Breast epithelium (tissue), 4 donors: ENCODE data around the gene CYP39A1. TPM values are rescaled to one million over a fixed set of nuclear protein-coding genes. Genes with fewer than 3 reads are reported as not detected.

Source experiments
- DNase-seq, 2 donors: peaks; one replicate each; pipeline ENCODE4 v3.0.0-alpha.2; 2019; ENCODE audit warnings: low spot score in 2 of 2
- H3K27ac ChIP-seq, 2 donors: fragments of 200-600 bp; sonication (generic) in 1 of 2; one replicate each; pipeline ENCODE4 v1.5.1; 2016 to 2019; ENCODE audit warnings: mild to moderate bottlenecking in 1 of 2
- H3K27me3 ChIP-seq, 2 donors: fragments of 200-600 bp; sonication (generic) in 1 of 2; one replicate each; pipeline versions ENCODE4 v1.5.1 to v1.6.0; 2017 to 2019; ENCODE audit warnings: control low read depth in 1 of 2, mild to moderate bottlenecking in 1 of 2
- H3K36me3 ChIP-seq: fragments of 200-600 bp; one replicate; pipeline ENCODE4 v1.5.1; 2019
- H3K4me1 ChIP-seq, 2 donors: fragments of 200-600 bp; sonication (generic); one replicate each; pipeline ENCODE4 v1.5.1; 2016 to 2019; ENCODE audit warnings: control low read depth in 1 of 2
- H3K4me3 ChIP-seq, 3 donors: fragments of 200-600 bp; sonication (generic); 1 replicate in 2 of 3; 2 replicates in 1 of 3; pipeline ENCODE4 v1.5.1; 2016 to 2019; ENCODE audit warnings: mild to moderate bottlenecking in 3 of 3, moderate library complexity in 2 of 3
- H3K9me3 ChIP-seq, 2 donors: fragments of 200-600 bp; sonication (generic) in 1 of 2; one replicate each; pipeline ENCODE4 v1.5.1; 2016 to 2019; ENCODE audit warnings: control low read depth in 1 of 2
- POLR2A ChIP-seq: fragments of 450-650 bp; IDR thresholded peaks from one replicate; pipeline ENCODE4 v1.6.1; 2016; ENCODE audit warnings: antibody characterized with exemption, mild to moderate bottlenecking, moderate library complexity
- POLR2AphosphoS5 ChIP-seq, 3 donors: sonication (generic); formaldehyde crosslinking; IDR thresholded peaks; one replicate each; pipeline ENCODE4 v1.6.1; 2017; ENCODE audit warnings: antibody characterized with exemption in 3 of 3
- intact Hi-C: fragments of 100-400 bp; cut with DNase I; formaldehyde crosslinking; loops from one replicate; pipeline ENCODE4 v1.15.1; 2023; ENCODE audit warnings: low total_unique reads
- total RNA-seq, 3 donors: library from RNA; depleted of rRNA; stranded (reverse); fragments of >200 nt; gene quantifications; one replicate each; pipeline ENCODE4 v1.1.0, GENCODE V29; 2016
- TF ChIP-seq, protein P1 (sequence below), 3 donors: fragments of 450-650 bp; IDR thresholded peaks; one replicate each; pipeline ENCODE4 v1.5.1; 2016 to 2017; ENCODE audit warnings: antibody characterized with exemption in 3 of 3, mild to moderate bottlenecking in 3 of 3, moderate library complexity in 3 of 3

The CYP39A1 gene
- total RNA-seq, 3 donors from 2014 or later: 1.6 to 12.3 (median 6.9) TPM

DNA sequence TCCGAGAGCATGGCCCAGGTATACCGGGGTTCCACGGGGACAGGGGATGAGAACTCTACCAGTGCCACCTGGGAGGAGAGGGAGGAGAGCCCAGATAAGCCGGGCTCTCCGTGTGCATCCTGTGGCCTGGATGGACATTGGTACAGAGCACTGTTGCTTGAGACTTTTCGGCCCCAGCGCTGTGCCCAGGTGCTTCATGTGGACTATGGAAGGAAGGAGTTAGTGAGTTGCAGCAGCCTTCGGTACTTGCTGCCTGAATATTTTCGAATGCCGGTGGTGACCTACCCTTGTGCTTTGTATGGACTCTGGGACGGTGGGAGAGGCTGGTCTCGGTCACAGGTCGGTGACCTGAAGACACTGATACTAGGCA, 36.3 kb upstream of the CYP39A1 start:
- H3K4me3 ChIP-seq: no peak overlapping the region
- TF ChIP-seq POLR2A (no peak), POLR2AphosphoS5 (IDR thresholded peaks at IDR 0.05) (no peak)
- TF ChIP-seq, protein P1, sequence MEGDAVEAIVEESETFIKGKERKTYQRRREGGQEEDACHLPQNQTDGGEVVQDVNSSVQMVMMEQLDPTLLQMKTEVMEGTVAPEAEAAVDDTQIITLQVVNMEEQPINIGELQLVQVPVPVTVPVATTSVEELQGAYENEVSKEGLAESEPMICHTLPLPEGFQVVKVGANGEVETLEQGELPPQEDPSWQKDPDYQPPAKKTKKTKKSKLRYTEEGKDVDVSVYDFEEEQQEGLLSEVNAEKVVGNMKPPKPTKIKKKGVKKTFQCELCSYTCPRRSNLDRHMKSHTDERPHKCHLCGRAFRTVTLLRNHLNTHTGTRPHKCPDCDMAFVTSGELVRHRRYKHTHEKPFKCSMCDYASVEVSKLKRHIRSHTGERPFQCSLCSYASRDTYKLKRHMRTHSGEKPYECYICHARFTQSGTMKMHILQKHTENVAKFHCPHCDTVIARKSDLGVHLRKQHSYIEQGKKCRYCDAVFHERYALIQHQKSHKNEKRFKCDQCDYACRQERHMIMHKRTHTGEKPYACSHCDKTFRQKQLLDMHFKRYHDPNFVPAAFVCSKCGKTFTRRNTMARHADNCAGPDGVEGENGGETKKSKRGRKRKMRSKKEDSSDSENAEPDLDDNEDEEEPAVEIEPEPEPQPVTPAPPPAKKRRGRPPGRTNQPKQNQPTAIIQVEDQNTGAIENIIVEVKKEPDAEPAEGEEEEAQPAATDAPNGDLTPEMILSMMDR (IDR thresholded peaks at IDR 0.05): no peak
- no peaks in the 10 kb centered on the region for H3K36me3 ChIP-seq
- H3K9me3 ChIP-seq: peaks cover 0 to 5% of the 10 kb centered on the region in 2 donors
- H3K27ac ChIP-seq: no peak overlapping the region
- H3K27me3 ChIP-seq: no peaks in the 10 kb centered on the region
- H3K4me1 ChIP-seq: no peaks in the 10 kb centered on the region
- intact Hi-C loops: no loop called here
- DNase-seq: no peak

DNA sequence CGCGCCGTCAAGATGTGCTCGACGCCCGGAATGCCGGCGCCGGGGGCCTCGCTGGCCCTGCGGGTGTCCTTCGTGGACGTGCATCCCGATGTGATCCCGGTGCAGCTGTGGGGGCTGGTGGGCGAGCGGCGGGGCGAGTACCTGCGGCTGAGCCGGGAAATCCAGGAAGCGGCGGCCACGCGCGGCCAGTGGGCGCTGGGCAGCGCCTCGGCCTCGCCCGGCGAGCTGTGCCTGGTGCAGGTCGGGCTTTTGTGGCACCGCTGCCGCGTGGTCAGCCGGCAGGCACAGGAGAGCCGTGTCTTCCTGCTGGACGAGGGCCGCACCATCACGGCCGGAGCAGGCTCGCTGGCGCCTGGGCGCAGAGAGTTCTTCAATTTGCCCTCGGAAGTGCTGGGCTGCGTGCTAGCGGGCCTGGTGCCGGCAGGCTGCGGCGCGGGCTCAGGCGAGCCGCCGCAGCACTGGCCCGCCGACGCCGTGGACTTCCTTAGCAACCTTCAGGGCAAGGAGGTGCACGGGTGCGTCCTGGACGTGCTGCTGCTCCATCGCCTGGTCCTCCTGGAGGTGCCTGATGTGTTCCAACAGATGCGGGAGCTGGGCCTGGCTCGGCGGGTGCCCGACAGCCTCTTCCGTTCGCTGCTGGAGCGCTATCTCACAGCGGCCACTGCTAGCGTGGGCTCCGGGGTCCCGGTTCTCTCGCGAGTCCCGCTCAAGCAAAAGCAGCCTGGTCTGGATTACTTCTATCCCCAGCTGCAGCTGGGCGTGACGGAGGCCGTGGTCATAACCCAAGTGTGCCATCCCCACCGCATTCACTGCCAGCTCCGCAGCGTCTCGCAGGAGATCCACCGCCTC, 35.7 kb upstream of the CYP39A1 start:
- DNase-seq: no peak
- Histone ChIP-seq H3K27me3 (no peaks in the 10 kb centered on the region), H3K4me3 (no peak overlapping the region), H3K9me3 (peaks cover 0 to 5% of the 10 kb centered on the region in 2 donors), H3K4me1 (no peaks in the 10 kb centered on the region), H3K27ac (no peak overlapping the region), H3K36me3 (no peaks in the 10 kb centered on the region)
- TF ChIP-seq, protein P1 (IDR thresholded peaks at IDR 0.05): no peak
- TF ChIP-seq POLR2AphosphoS5 (IDR thresholded peaks at IDR 0.05): no peak
- TF ChIP-seq POLR2A: no peak
- intact Hi-C loops: no loop called here

DNA sequence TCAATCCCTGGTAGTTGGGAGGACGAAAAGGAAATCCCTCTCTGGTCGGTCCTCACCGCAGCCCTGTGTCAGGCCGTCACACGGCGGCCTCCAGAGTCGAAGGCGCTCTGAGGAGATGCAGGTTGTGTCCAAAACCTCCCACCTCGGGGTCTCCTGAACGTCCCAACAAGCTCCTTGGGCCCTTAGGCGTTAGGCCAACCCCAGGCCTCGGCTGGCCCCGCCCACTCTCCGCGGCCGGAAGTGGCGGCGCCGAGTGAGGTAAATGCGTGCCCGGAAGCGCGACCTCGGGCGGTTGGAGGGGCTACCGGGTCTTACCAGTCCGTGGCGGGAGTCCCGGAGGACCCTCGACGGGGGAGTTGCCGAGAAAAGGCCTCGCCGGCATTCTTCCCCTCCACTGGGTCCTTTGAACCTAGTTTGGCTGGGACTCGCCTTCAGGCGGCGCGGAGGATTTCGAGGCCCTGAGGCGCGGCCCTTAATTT, 35.0 kb upstream of the CYP39A1 start, which contains the start of gene TDRD6:
TDRD6 (plus strand) TSS at position 267 of the 479 bp plus-strand sequence. CDS start 244 bp downstream, outside the sequence.
- TF ChIP-seq, protein P1 (IDR thresholded peaks at IDR 0.05): no peak
- TF ChIP-seq POLR2A: no peak
- no peak for TF ChIP-seq POLR2AphosphoS5 (IDR thresholded peaks at IDR 0.05)
- Histone ChIP-seq H3K9me3 (peaks cover 0 to 5% of the 10 kb centered on the region in 2 donors), H3K36me3 (no peaks in the 10 kb centered on the region), H3K27ac (no peak within 1 kb of the TSS), H3K4me1 (no peaks in the 10 kb centered on the region), H3K27me3 (no peaks in the 10 kb centered on the region), H3K4me3 (no peak within 1 kb of the TSS)
- DNase-seq: no peak
- intact Hi-C loops: no loop called here

DNA sequence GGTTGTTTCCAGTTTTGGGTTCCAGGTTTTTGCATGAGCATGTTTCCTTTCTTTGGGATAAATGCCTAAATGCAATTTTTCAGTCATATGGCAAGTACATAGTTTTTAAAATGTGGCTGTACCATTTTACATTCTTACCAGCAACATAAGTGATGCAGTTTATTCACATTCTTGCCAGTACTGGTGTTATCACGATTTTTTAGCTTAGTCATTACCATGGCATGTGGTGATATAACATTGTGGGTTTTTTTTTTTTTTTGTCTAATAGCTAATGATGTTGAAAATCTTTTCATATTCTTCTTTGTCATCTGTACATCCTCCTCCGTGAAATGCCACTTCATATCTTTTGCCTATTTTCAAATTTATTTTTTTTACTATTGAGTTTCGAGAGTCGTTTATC, 32.2 kb upstream of the CYP39A1 start:
- Histone ChIP-seq H3K36me3 (no peaks in the 10 kb centered on the region), H3K4me1 (no peaks in the 10 kb centered on the region), H3K27ac (no peak overlapping the region), H3K27me3 (no peaks in the 10 kb centered on the region), H3K4me3 (no peak overlapping the region), H3K9me3 (peaks cover 0 to 5% of the 10 kb centered on the region in 2 donors)
- TF ChIP-seq POLR2A (no peak), POLR2AphosphoS5 (IDR thresholded peaks at IDR 0.05) (no peak)
- TF ChIP-seq, protein P1 (IDR thresholded peaks at IDR 0.05): no peak
- DNase-seq: no peak
- intact Hi-C loops: no loop called here

DNA sequence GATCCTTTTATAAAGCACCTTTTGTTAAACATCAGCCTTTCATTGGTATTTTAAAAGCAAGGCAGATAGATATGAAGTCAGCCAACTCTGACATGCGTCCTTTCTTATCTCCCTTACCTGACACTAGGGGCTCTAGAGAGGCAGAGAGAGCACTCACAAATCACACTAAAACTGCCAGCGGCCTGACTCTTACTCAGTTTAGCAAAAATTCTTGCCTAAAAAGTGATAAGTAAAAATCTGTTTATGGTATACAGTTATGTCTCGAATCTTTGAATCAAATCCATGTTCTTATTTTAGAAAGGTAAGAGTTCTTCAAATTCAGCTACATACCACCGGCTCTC, 24.7 kb upstream of the CYP39A1 start:
- Histone ChIP-seq H3K4me1 (no peaks in the 10 kb centered on the region), H3K9me3 (no peaks in the 10 kb centered on the region), H3K27ac (no peak overlapping the region), H3K36me3 (no peaks in the 10 kb centered on the region), H3K27me3 (no peaks in the 10 kb centered on the region), H3K4me3 (no peak overlapping the region)
- TF ChIP-seq POLR2AphosphoS5 (IDR thresholded peaks at IDR 0.05) (no peak), POLR2A (no peak)
- TF ChIP-seq, protein P1 (IDR thresholded peaks at IDR 0.05): no peak
- intact Hi-C loops: no loop called here
- no peak for DNase-seq
